ENCODE results near the gene CTNNBL1. TPM values are rescaled to one million over a fixed set of nuclear protein-coding genes. Genes with fewer than 3 reads are reported as not detected.

CTNNBL1 gene
- total RNA-seq, 4 donors from 2014 or later = 35.9 to 53.1 (median 39.2) TPM

GRCh38 chr20:37833221-37833896 is 139.5 kb downstream of the CTNNBL1 start:
- TF ChIP-seq CTCF (IDR thresholded peaks at IDR 0.05; ENCODE audit: low read depth) = no peak

GRCh38 chr20:37836926-37837325 is 143.1 kb downstream of the CTNNBL1 start:
- no peak for TF ChIP-seq CTCF (IDR thresholded peaks at IDR 0.05; ENCODE audit: low read depth)

GRCh38 chr20:37837924-37838323 is 144.1 kb downstream of the CTNNBL1 start:
- TF ChIP-seq CTCF (IDR thresholded peaks at IDR 0.05; ENCODE audit: low read depth) = no peak

- TF ChIP-seq CTCF (IDR thresholded peaks at IDR 0.05; ENCODE audit: low read depth) = no peak
Measured at GRCh38 chr20:37838769-37839431, 145.1 kb downstream of the CTNNBL1 start.

- no peak for TF ChIP-seq CTCF (IDR thresholded peaks at IDR 0.05; ENCODE audit: low read depth)
Measured at GRCh38 chr20:37839432-37839827, 145.6 kb downstream of the CTNNBL1 start.

- no peak for TF ChIP-seq CTCF (IDR thresholded peaks at IDR 0.05; ENCODE audit: low read depth)
Measured at GRCh38 chr20:37839955-37840354, 146.1 kb downstream of the CTNNBL1 start.

- TF ChIP-seq CTCF (IDR thresholded peaks at IDR 0.05; ENCODE audit: low read depth) = no peak
Measured at GRCh38 chr20:37841389-37841788, 147.6 kb downstream of the CTNNBL1 start.

Measured in subcutaneous adipose tissue (tissue), 4 donors.